HG02840 (cell line): ENCODE data around the gene ALDH1A1.
"Not testable (repeated sequence)": the region's sequence is repeated elsewhere in the genome, so short reads cannot be mapped to it uniquely, and the experiment has no call there.

ENCODE experiments used
- ATAC-seq: cut with Tn5 transposase; IDR thresholded peaks from one replicate; pipeline ENCODE4 v1.9.1; 2021; ENCODE audit warnings: mild to moderate bottlenecking, moderate library complexity, moderate number of reproducible peaks; ENCODE audit not compliant: unreplicated experiment, low FRiP score

The ALDH1A1 gene

DNA sequence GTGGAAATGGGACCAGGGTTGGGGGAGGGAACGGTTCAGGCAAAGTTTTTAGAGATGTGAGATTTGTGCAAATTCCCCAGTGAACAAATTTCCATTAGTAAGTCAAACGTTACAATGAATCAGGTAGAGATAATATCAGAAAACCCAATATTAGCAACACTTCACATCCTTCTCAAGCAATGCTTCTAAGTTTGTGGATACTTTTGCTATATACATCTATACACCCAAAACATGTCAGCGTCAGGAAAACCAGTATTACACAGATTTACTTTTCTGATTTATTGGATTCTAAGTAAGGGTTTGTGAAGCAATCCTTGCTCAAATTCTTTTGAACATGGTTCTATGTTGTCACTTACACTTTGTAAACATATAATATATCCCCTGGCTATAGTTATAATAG, 6.5 kb downstream of the ALDH1A1 start:
- ATAC-seq = no peak

DNA sequence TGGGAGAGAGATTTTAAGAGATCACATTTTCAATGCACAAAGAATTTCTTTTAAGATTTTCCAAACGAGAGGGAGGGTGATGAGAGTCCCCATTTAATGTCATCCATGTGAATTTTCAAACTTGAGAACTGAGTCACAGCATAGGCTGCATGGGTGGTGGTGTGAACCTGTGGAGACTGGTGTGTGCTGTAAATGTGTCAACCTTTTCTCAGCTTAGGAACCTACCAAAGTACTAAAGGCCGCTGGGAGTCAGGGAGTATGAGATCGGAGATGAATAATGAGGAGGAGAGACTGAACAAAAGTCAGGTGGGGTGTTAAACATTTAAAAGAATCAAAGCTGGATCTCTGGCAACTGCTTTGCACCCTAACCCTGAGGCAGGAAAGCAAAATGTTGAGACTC, 7.5 kb downstream of the ALDH1A1 start:
- no peak for ATAC-seq

DNA sequence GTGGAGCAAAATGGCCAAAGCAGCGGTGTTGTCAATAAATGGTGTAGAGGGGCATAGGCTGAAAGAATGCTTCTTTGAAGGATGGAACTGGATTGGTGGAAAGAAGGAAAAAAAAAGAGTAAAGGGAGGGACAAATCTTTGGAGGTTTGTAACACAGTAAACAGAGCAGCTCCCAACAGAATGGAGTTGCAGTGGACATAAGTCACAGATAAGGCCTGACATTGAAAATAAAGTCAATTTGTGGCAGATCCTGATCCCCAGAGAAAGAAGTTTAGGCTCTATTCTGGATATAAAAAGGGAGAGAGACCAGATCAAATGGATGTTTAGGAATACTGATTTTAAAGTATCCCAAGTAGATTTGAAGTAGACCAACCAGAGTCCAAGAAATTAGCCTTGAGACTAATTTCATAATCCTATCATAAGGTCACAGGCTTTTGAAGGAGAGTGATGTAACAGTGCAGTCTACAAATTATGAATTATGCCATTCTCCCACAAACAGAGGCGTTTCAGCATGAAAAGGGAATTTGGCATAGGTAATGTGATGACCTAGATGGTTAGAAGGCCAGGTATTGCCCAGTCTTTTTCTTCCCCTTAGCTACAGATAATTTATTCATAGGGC, 8.9 kb downstream of the ALDH1A1 start:
- ATAC-seq = no peak

DNA sequence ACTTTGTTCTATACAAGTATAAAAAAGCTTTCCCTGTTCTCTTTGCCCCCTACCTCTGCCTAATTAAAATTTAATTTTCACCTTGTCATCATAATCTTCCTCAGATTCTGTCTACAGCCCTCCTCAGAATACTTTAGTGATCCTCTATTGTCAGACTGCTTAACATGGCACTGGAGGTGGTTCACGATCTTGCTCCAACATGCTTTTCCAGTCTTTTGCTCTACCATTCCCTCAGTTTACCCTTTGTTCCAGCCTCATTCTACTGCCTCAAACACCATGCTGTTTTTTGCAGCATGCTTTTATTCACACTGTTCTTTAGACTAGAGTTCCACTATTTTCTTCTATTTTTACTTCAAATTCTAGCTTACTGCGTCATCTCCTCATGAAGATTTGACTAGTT, 10.4 kb downstream of the ALDH1A1 start:
- ATAC-seq = no peak

DNA sequence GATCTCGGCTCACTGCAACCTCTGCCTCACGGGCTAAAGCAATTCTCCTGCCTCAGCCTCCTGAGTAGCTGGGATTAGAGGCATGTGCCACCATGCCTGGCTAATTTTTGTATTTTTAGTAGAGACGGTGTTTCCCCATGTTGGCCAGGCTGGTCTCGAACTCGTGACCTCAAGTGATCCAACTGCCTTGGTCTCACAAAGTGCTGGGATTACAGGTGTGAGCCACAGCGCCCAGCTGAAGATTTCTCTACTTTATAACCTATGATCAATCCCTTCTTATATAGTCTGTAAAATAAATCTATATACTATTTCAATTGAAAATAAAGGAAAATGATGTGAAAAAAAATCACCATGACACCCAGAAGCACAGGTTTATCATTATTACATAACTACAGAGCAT, 13.3 kb downstream of the ALDH1A1 start:
- not testable (repeated sequence) for ATAC-seq

DNA sequence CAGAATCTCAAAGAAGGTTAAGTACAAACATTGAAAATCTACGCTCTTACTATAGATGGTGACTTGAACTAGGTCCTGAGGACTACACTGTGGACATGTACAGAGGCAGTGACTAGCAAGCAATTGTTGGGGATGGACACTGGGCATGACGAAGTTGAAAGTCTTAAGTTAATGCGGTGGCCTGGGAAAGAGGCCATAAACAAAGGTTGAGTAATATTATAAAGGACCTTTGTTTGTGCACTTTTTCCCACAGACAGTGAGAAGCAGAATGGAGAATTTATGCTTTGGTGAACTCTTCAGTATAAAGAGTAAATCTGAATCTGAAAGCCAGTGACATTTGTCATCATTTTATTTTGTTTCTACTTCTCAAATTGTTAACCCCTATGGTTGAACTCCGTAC, 15.3 kb downstream of the ALDH1A1 start:
- no peak for ATAC-seq

DNA sequence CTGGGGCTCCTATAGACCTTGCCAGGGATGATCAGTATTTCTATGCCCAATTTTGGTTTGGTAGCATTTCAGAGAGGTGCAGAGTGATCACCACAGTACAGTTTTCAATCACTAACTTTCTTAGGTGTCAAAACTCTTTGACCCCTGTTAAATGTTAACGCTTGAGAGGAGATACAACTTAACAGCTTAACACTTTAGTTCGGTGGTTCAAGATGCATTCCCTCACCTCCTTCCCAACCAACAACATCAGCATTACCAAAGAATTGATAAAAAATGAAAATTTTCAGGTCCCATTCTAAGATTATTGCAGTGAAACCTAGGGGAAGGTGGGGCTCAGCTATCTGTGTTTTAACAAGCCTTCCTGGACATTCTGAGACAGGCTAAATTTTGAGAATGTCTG, 16.2 kb downstream of the ALDH1A1 start:
- ATAC-seq = no peak

DNA sequence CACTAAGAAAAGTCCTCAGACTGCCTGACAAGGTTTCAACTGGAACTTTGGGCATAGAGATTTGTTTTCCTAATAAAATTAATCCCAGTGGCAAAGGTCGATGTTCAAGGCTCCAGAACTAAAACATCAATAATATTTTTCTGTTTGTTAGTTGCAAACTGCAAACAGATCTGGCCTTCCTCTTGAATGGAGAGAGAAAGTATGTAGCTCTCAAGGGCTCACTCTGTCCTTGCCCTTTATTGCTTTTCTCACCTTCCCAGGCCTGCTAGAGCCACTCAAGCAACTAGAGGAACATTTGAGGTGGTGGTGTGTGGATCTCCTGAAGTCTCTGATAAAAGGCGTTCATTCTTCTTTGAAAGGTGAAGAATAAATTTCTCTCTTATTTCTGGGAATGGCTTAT, 16.6 kb downstream of the ALDH1A1 start:
- ATAC-seq = no peak

DNA sequence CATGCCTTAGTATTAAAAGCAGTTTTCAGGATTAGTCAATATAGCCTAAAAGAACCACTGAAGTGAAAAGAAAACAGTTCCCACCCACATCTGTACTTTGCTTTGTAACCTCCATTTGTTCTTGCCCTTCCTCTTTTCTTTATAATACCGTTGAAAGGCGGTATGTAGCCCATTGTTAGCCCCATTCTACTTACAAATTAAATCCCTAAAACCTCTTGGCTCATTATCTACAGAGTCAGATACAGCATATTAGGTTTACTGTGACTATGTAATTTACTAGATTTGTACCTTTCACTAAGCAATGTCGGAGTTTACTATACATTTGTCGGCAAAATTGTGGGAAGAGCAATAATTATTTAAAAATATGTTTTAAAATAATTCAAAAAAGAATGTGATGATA, 17.3 kb downstream of the ALDH1A1 start:
- ATAC-seq = no peak

DNA sequence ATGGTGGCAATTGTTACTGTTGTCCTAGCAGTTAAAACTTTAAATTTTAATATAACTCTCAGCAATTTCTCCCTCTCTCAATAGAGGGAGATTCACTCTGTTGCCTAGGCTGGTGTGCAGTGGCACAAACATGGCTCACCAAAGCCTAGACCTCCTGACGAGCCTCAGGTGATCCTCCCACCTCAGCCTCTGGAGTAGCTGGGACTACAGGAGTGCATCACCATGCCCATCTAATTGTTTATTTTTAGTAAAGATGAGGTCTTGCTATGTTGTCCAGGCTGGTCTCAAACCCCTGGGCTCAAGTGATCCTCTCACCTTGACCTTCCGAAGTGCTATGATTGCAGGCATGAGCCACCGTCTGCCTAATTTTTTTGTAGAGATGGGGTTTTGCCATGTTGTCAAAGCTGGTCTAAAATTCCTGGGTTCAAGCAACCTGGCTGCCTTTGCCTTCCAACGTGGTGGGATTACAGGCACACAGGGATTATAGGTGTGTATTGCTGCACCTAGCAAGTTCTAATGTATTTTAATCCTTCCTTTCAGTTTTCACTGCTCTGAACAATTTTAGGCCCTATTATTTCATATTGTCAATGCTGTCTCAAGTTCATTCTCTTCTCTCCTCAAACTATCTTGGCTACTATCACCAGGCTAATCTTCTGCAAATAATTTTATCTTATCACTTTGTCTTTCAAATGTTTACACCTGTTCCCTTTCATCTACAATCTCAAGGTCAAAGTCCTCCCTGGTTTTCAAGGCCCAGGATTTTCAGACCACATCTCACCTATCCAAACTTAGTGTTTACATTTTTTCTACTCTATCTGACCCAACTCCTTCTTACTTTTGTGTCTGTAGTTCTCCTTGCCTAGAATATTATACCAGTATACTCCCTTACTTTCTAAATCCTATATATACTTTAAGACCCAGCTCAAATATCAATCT, 18.9 kb downstream of the ALDH1A1 start:
- no peak for ATAC-seq

DNA sequence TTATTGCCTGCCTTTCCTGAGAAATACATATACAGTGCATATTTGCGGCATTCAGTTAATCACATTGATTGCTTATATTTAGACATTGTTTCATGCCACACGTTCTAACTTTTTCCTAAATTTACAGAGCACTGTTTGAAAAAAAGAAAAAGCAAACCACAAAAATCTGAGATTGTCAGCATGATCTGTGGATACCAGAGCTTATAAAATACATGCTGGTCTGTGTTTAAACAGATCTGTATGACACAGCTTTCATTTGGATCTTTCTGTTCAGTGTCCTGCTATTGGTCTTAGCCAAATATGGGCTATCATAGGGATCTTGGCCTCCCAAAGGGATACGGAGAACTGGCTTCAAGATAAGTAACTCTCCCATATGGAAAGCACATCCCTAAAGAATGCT, 20.2 kb downstream of the ALDH1A1 start:
- ATAC-seq = no peak

DNA sequence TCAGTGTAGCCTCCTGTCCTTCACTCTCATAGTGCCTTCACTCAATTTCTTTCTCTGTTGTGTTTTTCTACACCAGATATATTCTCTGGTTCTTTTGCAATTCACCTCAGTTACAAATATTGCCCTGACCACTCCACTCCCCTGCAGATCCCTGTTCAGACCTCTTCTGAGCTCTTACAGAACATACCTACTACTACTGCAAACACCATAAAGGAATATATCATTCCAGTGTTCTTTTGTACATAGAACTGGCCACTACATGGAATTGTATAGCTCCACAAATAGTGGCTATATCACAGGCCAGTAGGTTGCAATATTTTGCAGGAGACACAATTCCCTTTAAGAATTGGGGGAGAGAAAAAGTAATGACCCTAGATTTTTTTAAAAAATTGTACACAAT, 21.0 kb downstream of the ALDH1A1 start:
- ATAC-seq = no peak

DNA sequence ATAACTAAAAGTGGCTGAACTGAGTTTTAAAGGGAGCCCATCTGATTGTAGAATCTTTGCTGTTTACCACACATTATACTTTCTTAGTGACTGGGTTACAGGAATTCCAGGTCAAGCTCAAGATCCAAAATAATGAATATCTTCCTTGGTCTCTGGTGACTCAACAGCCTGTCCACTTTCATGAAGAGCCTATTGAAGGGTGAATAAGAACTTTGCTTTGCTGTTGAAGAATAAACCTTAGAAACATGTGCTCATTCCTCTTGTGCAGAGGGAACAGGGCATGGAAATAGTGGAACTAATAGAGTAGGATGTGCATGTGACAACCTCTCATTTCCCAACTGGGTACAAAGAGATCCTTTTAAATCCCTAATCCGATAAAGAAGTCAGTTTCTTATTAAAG, 21.4 kb downstream of the ALDH1A1 start:
- ATAC-seq = no peak

DNA sequence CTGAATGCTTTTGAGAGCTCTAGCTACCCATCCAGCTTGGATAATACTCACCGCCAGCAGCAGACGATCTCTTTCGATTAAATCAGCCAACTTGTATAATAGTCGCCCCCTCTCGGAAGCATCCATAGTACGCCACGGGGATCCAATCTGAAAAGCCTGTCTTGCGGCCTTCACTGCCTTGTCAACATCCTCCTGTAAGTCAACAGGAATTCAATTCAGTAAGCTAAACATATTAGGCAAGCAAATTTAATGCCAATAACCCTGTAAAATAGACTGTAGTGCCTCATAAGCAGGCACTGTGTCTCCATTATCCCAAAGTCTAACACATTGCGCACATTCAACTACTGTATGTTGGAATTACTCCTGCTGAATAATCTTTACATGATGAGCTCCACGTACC, 22.0 kb downstream of the ALDH1A1 start:
- ATAC-seq = no peak

DNA sequence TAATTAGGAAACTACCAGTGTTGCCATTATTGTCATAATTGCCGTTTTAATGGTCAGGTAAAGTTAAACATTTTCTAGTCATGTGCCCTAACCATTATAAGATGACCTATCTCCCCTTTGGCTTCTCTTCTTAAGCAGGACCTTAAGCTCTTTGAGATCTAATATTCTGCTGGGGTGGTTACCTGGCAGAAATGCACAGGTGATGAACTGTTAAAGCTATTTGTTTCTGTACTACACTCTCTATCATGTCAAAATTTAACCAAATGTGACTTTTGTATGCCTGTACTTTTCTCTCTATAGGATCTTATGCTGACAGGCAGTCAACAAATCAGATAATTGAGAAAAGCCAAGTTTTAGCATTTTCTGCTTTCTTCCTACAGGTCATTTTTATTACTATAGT, 23.3 kb downstream of the ALDH1A1 start:
- ATAC-seq = no peak

DNA sequence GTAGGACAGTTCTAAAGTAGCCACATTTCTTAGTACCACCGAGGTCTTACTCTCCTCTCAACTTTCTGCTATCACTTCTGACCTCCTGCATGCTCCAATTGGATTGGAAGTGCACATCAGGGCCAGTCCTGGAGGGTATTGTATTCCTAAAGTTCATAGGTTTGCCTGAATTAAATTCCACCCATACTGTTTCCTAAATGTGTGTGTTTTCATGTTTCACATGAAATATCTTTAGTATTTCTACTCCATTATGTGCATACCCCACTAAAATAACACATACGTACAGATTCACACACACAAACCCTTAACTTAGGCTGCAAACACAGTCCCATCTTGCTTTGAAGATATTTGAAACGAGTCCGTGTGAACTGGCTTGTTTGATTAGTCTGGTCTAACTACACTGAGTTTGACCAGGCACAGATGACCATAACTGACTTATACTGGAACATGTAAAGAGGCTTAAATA, 24.8 kb downstream of the ALDH1A1 start:
- no peak for ATAC-seq

DNA sequence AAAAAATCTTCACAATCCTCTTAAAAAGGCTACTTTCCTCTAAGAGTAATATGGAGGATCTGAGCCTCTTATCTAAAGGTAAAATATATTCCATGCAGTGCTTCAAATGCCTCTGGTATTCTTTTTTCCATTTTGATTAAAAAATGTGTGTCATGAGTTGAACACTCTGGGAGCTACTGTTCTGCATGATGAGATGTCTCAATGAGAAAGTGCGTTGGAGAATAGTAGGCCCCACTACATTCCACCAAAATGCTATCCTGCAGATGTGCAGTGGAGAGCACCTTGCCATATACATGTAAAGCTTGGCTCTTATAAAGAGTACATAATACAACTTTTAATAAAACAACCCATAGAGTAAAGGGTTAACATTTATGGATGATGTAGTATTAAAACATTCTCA, 26.3 kb downstream of the ALDH1A1 start:
- no peak for ATAC-seq

DNA sequence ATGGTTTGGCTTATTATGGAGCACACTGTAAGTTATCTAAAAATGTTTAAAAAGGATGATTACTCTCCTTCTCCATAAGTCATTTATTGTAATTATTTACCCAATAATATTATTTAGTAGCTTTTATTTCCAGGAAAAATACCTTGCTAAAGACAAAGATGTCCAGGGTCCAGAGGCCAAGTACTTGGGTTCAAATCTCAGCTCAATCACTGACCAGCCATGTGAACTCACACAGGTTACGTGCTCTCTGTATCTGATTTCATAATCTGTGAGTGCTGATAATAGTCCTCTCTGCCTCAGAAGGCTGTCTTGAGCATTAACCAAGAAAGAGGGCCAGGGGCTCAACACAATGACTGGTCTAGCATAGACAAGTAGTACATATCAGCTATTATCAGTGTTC, 27.0 kb downstream of the ALDH1A1 start:
- ATAC-seq = no peak

DNA sequence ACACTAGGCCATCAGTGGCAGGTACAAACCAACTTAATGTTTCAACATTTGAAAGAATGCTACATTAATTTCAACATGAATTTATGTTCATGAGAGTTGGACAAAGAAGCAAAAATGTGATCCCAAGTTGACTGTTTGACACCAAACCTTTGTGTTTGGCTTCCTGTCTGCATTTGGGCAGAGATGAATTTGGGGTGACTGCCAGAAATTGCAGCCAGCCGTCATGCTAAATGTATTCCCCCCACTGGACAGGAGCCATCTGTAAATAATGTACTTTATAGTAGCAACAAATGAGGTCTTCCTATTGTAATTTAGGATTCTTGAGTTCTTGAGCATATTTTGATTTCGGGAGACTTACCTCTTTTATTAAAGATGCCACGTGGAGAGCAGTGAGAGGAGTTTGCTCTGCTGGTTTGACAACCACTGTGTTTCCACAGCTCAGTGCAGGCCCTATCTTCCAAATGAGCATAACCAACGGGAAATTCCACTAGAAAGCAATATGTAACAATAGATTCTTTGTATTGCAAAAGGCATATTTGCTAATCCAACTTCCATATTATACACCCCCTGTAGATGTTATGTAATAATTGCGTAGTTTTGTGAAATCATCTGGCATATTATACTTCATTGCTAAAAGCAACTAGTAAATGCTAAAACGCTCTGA, 27.6 kb downstream of the ALDH1A1 start:
- no peak for ATAC-seq

DNA sequence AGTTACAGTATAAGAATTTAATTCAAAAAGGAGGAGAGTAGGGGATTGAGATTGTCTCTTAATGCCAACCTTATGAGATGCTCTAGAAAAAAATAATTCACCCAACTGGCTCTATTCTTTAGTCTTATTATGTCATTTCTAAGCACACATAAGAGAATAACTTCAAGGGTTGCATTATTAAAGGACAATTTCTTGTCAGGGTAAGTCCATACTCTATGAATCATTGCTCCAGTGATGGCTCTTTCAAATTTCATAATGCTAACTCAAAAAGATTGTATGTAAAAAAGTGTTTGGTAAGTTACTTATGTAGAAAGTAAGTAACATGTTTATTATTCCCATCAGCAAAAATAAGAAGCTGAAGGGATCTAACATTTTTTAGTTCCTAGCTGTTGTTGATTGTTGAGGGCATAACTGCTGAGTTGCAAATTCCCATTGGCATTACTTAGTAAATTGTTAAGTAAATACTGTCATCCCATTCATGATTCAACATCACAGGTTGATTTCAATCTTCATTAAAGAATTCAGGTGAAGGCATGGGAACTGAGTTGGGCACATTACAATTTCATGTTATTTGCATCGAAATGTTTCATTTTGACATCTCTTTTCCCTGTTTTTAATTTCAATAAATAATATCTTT, 28.6 kb downstream of the ALDH1A1 start:
- ATAC-seq = no peak

DNA sequence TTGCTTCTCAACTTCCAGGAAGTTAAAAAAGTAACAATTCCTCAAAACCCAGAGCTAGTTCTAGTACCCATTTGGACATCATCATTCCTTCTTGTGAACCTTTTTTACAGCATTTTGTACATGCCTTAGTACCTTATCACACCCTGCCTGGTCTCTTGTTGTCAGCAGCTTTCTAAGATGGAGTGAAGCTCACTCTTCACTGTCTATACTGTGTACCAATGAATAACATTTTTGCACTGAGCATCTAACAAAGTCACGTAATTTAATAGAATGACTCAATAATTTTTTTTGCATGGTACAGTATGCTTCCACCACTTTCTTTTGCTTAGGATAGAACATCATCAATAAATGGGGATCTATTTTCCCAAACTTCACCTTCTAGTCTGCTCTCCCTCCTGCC, 29.8 kb downstream of the ALDH1A1 start:
- no peak for ATAC-seq
